Stimulated activated naive B cell treated with anti-CD40 and anti-IgM and Interleukin-4, amounts not matched to agents 10 μg/mL and 1 μg/mL and 100 μg/mL, for 72 hours (primary cell): ENCODE results near the gene LNPEP.
"Not testable (repeated sequence)": the region's sequence is repeated elsewhere in the genome, so short reads cannot be mapped to it uniquely, and the experiment has no call there.

Experiments used
- ATAC-seq, 2 donors: fragments of 150-1000 bp; cut with Tn5 transposase; replicated peaks; 2 replicates each; pipeline ENCODE4 v1.10.0; 2021; ENCODE audit warnings: moderate library complexity in 1 of 2
- DNase-seq: peaks from one replicate; pipeline ENCODE4 v3.0.0; 2021
- H3K27ac Mint-ChIP-seq: one replicate; pipeline ENCODE4 v1.8.0; 2022; ENCODE audit warnings: mild to moderate bottlenecking, mixed read lengths
- H3K27me3 Mint-ChIP-seq, 2 donors: one replicate each; pipeline ENCODE4 v1.8.0; 2022; ENCODE audit warnings: mixed read lengths in 2 of 2
- H3K36me3 Mint-ChIP-seq, 2 donors: one replicate each; pipeline ENCODE4 v1.8.0; 2022; ENCODE audit warnings: mixed read lengths in 2 of 2, mild to moderate bottlenecking in 1 of 2
- H3K4me1 Mint-ChIP-seq, 2 donors: one replicate each; pipeline ENCODE4 v1.8.0; 2022; ENCODE audit warnings: mixed read lengths in 2 of 2, mild to moderate bottlenecking in 1 of 2
- H3K4me3 Mint-ChIP-seq, 2 donors: one replicate each; pipeline ENCODE4 v1.8.0; 2022; ENCODE audit warnings: mild to moderate bottlenecking in 2 of 2, mixed read lengths in 2 of 2, moderate library complexity in 1 of 2
- H3K9me3 Mint-ChIP-seq, 2 donors: one replicate each; pipeline ENCODE4 v1.8.0; 2022; ENCODE audit warnings: mixed read lengths in 2 of 2, mild to moderate bottlenecking in 1 of 2

Gene LNPEP

GRCh38 chr5:97078958-97079743 is 143.3 kb downstream of the LNPEP start:
- peak overlapping the region; percentile 96 for H3K27ac Mint-ChIP-seq
- H3K9me3 Mint-ChIP-seq = no peaks in the 10 kb centered on the region
- H3K36me3 Mint-ChIP-seq = peaks cover 1 to 4% of the 10 kb centered on the region in 2 donors
- peak; percentile 87 to 89 for ATAC-seq
- peak; percentile 24 for DNase-seq
- H3K4me3 Mint-ChIP-seq = peak overlapping the region; percentile 71 to 80
- no peaks in the 10 kb centered on the region for H3K27me3 Mint-ChIP-seq
- H3K4me1 Mint-ChIP-seq = peaks cover 28 to 70% of the 10 kb centered on the region in 2 donors

- Mint-ChIP-seq H3K27ac (peak overlapping the region; percentile 31), H3K36me3 (peaks cover 13 to 17% of the 10 kb centered on the region in 2 donors), H3K4me1 (peaks cover 17 to 44% of the 10 kb centered on the region in 2 donors)
- H3K27me3 Mint-ChIP-seq, H3K9me3 Mint-ChIP-seq, DNase-seq, H3K4me3 Mint-ChIP-seq, ATAC-seq: not testable (repeated sequence)
Observed at GRCh38 chr5:97084782-97085458, 149.0 kb downstream of the LNPEP start.

- Mint-ChIP-seq H3K27me3 (no peaks in the 10 kb centered on the region), H3K4me3 (no peak overlapping the region), H3K9me3 (peaks cover 0 to 3% of the 10 kb centered on the region in 2 donors), H3K27ac (peak overlapping the region; percentile 31), H3K4me1 (peaks cover 17 to 38% of the 10 kb centered on the region in 2 donors), H3K36me3 (peaks cover 13 to 17% of the 10 kb centered on the region in 2 donors)
- DNase-seq (no peak), ATAC-seq (peak; percentile 89 to 91)
Observed at GRCh38 chr5:97085459-97086181, 149.7 kb downstream of the LNPEP start.
